IPS-NIHi7 (cell line): ENCODE results near the gene SPSB3.
"Not testable (repeated sequence)": the region's sequence is repeated elsewhere in the genome, so short reads cannot be mapped to it uniquely, and the experiment has no call there.

Source experiments
- DNase-seq: peaks from one replicate; pipeline ENCODE4 v3.0.0; 2012; ENCODE audit warnings: mixed read lengths; ENCODE audit errors: extremely low spot score

SPSB3 gene

GRCh38 chr16:1743376-1744337, 38.7 kb downstream of the SPSB3 start:
- DNase-seq: no peak

DNA sequence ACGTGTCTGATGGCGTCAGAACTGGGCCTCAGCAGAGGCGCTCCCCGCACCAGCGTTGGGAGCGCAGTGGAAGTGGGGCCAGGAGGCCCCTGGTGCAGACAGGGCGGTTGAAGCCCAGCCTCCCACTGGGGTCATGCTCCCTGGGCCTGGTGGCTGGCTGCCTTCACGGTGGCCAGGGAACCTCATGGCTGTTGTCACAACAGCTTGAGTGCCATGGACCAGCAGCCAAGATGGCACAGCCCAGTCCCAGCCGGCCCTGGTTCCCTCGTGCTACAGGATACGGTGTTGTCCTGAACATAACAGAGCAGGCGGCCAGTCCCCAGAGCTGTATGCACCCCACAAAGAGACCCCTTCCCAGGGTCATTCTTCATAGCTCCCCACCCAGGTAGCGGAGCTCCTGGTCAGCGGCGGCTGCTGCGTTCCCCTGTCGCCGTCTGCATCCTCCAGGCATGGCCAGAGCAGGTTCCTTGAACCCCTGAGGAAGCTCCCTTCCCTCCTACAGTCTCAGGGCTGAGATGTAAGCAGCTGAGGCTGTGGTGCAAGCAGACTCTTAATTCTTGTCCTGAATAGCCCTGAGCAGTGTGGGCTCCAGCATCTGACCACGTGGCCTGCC, 40.7 kb downstream of the SPSB3 start:
- DNase-seq: no peak

DNA sequence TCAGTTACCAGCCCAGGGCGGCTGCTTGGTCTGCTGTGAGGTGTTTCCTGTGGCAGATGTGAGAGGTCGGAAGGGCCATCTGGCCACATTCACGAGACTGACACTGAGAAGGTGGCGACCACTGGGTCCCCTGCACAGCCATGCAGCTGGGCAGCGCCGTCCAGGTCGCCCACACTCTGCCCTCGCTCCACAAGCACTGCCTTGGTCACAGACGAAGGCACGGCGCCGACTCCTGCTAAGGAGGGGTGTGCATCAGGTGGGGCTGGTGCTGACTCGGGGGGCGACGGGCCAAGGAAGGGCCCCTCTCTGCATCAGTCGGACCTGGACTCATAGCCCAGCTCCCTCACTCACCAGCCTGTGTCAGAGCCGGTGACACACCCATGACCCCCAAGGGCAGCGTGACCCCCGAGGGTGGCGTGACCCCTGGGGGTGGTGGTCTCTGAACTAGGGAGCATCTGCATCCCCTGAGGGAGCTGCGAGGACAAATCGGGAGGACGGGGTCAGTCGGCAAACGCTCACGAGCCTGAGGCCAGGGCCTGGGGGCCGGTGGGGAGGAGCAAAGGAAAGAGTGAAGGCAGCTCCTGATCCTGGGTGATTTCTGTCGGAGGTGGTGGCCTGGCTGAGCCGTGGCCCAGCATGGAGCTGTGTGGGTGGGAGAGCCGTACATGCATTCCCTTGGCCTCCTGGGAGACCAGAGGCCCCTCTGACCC, 41.4 kb downstream of the SPSB3 start:
- DNase-seq: no peak

GRCh38 chr16:1740234-1740633, 42.1 kb downstream of the SPSB3 start:
- DNase-seq: no peak

DNA sequence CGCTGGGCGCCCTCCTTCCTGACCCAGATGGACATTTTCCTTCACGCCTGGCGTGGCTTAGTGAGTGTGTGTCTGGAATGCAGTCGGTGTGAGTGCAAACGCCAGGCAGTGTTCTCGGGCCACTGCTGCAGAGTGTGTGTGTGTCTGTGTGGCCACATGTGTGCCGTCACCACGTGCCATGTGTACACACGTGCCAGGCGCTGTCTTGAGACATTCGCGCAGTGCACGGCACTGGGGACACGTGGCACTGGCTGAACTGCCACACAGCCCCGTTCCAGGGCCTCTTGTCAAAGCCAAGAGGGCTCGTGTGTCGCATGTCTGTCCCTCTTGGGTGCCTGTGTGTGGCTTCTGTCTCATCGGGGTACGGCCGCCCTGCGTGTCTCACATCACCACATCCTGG, 47.6 kb downstream of the SPSB3 start:
- no peak for DNase-seq

- DNase-seq: no peak
These were observed 48.2 kb downstream of the SPSB3 start for GRCh38 chr16:1734123-1734522.

GRCh38 chr16:1732551-1732987, 49.8 kb downstream of the SPSB3 start:
- not testable (repeated sequence) for DNase-seq

DNA sequence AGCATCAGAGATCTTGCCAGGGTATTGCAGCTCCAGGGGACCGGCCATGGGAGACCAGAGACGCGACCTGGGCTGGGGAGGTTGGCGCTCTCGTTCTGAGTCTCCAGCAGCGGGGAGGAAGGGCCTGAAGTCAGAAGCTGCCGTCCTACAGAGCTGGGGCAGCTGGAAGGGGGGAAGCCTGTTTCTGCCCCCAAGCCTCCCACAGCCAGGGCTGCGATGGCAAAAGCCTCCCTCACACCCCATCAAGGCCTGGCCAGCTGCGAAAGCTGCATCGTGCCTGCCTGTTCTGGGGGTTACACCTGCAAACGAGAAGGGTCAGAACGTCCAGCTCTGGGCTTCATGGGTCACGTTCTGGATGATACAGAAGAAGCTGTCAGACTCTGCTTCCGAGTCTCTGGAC, 50.3 kb downstream of the SPSB3 start:
- DNase-seq: no peak

DNA sequence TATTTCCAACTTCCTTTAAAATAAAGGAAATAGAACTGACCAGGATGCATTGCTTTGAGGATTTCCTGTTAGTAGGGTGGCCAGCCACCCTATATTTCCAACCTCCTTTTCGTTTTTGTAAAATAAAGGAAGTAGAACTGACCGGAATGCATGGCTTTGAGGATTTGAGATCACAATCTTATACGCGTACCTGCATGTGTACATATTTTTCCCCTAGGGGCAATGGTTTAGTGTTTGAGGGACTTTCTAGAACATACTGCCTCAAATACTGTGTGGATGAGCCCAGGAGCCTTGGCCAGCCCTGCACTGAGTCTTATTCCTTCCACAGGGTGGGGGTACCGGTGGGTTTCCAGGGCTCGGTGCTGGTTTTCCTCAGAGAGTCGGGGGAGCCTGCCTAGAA, 50.8 kb downstream of the SPSB3 start:
- DNase-seq: no peak

DNA sequence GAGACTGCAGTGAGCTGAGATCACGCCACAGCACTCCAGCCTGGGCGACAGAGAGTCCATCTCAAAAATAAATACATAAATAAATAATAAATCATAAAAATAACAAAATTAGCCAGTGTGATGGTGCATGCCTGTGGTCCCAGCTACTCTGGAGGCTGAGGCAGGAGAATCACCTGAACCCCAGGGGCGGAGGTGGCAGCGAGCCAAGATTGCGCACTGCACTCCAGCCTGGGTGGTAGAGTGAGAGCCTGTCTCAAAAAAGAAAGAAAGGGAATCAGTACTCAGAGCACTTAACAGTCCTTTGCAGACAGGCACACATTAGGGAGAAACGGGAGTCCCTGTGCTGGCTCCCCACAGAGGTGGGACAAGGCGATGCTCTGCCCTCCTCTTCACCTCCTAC, 51.3 kb downstream of the SPSB3 start:
- DNase-seq: no peak

GRCh38 chr16:1729445-1729844, 52.9 kb downstream of the SPSB3 start:
- DNase-seq: no peak

DNA sequence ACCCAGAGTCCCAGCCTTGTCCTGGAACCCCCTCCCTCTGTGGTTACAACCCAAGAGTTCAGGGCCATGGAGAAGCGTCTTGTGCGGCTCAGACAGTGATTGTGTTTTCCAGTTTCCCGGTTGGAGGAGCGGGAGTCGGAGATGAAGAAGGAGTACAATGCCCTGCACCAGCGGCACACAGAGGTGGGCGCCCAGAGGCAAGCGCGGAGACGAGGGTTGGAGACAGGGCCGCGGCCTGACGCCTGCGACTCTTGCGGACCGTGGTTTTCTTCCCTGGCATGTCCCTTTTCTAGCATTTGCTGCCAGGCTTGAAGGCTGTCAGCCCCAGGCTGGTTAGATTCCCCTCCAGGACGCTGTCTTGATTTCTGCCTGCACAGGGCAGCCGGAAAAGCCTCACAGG, 53.3 kb downstream of the SPSB3 start:
- DNase-seq: no peak

- no peak for DNase-seq
These were observed 54.4 kb downstream of the SPSB3 start for GRCh38 chr16:1727651-1728624.
